HG03025 (cell line): ENCODE results near the gene HID1.
"Not testable (repeated sequence)": the region's sequence is repeated elsewhere in the genome, so short reads cannot be mapped to it uniquely, and the experiment has no call there.

Experiments
- ATAC-seq: cut with Tn5 transposase; IDR thresholded peaks from one replicate; pipeline ENCODE4 v1.9.1; 2021; ENCODE audit warnings: mild to moderate bottlenecking, moderate library complexity; ENCODE audit not compliant: unreplicated experiment, low FRiP score

Gene HID1

GRCh38 chr17:74925242-74925641, 47.3 kb downstream of the HID1 start:
- no peak for ATAC-seq

GRCh38 chr17:74924250-74924948, 48.2 kb downstream of the HID1 start, which contains the start of gene OTOP2:
TSS of gene OTOP2 (plus strand) at chr17:74924273. CDS start at chr17:74924633, 360 bp downstream.
- ATAC-seq: no peak

GRCh38 chr17:74923538-74924249, 48.9 kb downstream of the HID1 start:
- ATAC-seq: no peak

GRCh38 chr17:74922694-74923537, 49.6 kb downstream of the HID1 start, which contains the start of gene USH1G:
TSS of gene USH1G (minus strand) at chr17:74923255. CDS start at chr17:74923073, 182 bp downstream.
- no peak for ATAC-seq

GRCh38 chr17:74922172-74922571, 50.4 kb downstream of the HID1 start:
- no peak for ATAC-seq

- no peak for ATAC-seq
These were observed 50.8 kb downstream of the HID1 start for GRCh38 chr17:74921769-74922168.

- ATAC-seq: no peak
These were observed 51.4 kb downstream of the HID1 start for GRCh38 chr17:74921026-74921681.

GRCh38 chr17:74920642-74921025, 51.9 kb downstream of the HID1 start:
- ATAC-seq: no peak

GRCh38 chr17:74920306-74920620, 52.3 kb downstream of the HID1 start:
- no peak for ATAC-seq

- ATAC-seq: no peak
These were observed 52.9 kb downstream of the HID1 start for GRCh38 chr17:74919440-74920305.

GRCh38 chr17:74918906-74919305, 53.7 kb downstream of the HID1 start:
- ATAC-seq: no peak

- no peak for ATAC-seq
These were observed 55.1 kb downstream of the HID1 start for GRCh38 chr17:74917430-74917829.

GRCh38 chr17:74916851-74917199, 55.7 kb downstream of the HID1 start:
- ATAC-seq: no peak

GRCh38 chr17:74916136-74916850, 56.3 kb downstream of the HID1 start:
- no peak for ATAC-seq

- ATAC-seq: not testable (repeated sequence)
These were observed 61.1 kb downstream of the HID1 start for GRCh38 chr17:74911423-74911822.

- ATAC-seq: not testable (repeated sequence)
These were observed 63.5 kb downstream of the HID1 start for GRCh38 chr17:74909097-74909496.

- ATAC-seq: no peak
These were observed 65.5 kb downstream of the HID1 start for GRCh38 chr17:74907012-74907411.

GRCh38 chr17:74906214-74906793, 66.3 kb downstream of the HID1 start:
- not testable (repeated sequence) for ATAC-seq
